ENCODE measurements around the gene CACNA1B.

CACNA1B gene

DNA sequence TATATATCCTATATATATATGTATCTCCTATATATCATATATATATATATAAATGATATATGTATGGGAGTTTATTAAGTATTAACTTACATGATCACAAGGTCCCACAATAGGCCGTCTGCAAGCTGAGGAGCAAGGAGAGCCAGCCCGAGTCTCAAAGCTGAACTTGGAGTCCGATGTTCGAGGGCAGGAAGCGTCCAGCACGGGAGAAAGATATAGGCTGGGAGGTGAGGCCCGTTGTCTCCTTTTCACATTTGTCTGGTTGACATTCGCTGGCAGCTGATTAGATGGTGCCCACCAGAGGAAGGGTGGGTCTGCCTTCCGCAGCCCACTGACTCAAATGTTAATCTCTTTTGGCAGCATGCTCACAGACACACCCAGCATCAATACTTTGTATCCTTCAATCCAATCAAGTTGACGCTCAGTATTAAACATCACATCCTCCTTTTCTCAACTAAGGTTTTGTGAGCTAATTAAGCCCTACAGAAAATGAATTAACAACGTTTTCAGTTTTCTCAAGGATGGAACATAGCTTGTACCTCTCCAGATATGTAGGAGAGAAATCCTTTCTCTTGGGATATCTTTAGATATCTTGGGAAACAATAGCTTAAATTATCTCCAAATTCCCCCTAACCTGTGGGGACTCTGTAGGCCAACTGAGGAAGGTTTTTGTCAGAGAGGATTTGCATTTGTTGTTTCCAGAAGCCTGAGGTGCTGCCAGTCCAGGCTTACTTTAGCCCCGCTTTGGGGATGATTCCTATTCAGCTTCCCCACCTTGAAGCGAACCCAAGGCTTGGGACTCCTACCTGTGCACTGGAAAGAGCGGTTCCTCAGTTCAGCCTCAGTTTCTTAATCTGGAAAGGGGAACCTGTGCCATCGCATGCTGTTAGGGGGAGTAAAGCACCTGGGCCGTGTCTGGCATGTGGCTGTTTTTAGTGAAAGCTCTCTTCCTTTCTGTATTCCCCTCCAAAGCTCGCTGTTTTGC, 163.2 kb downstream of the CACNA1B start:
- no peak for DNase-seq (ENCODE audit: low read depth)

- DNase-seq (ENCODE audit: low read depth): no peak
Measured at GRCh38 chr9:138042146-138042545, 164.6 kb downstream of the CACNA1B start.

- no peak for DNase-seq (ENCODE audit: low read depth)
Measured at GRCh38 chr9:138042640-138043039, 165.1 kb downstream of the CACNA1B start.

- no peak for DNase-seq (ENCODE audit: low read depth)
Measured at GRCh38 chr9:138043061-138043410, 165.5 kb downstream of the CACNA1B start.

GRCh38 chr9:138043411-138044345, 166.1 kb downstream of the CACNA1B start:
- DNase-seq (ENCODE audit: low read depth): no peak

DNA sequence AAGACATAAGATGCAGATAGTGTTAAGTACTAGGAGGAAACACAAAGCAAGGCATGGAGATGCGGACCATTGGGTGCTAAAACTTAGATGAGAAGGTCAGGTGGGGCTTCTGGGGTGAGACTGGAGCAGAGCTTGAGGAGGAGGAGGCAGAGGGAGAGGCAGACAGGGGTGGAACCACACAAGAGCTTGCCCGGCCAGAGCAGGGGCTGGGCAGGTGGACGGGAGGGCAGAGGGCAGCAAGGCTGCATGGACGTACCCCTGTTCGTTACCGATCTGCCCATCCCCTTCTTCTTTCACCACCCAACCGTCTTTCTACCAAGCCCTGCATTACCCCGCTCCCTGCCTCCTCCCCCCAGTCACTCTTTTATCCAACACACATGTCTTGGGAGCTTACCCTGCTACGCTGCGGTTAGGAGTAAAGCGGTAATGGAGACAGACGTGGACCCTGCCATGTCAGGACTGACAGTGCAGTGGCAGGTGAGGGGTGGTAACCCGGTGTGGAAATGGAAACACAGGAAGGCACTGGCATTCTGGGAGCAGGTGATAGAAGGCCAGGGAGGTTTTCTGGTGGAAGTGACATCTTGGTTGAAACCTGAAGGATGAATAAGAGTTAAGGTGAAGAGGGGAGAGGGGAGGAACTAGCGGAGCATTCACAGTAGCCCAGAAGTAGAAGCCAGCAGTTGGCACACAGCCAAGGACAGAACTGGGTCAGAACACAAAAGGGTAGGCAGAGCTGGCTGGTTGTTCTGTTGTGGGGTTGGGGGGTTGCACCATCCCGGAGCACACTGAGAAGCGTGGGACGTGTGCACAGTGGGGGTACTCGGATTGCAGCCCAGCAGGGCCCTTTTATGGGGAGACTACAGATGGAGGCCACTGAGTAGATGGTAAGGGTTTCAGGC, 167.2 kb downstream of the CACNA1B start:
- DNase-seq (ENCODE audit: low read depth): no peak

DNA sequence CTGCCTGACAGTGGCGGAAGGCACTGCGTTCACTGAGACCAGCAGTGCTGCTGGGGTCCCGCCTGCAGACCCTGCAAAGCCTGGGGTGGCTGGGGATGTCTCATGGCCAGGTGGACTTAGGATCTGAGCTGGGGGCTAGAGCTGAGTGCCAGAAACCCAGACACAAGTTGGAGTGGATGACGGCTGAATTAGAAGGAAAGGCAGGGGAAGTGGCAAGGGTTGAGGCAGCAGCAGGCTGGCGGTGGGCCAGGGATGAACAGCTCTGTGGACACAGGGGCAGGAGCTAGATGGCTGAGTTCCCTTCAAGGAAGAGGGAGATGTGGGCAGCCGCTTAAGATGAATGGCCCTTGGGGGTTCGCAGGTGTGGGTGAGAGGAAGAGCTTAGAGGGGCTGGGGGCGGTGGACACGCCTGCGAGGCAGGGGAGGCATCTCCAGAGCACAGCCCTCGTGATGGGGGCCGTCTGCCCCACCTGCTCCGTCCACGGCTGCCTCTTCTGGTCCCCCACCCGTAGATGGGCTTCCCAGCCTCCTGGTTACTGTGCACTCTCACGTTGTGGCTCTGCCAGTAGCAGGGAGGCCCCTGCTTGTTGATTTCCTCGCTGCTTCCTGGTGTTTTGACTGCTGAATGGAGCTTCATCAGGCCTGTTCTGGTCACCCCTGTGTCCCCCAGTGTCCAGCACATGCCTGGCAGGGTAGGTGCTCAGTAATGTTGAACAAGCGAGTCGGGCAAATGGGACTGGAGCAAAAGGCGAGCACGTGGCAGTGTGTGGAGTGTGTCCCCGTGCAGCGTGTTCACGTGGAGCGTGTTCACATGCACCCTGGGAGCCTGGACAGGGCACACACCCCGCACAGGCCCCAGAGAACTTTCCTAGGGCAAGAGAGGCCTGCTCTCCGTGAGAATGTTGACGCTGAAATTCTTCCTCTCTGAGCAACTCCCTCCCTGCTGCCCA, 168.2 kb downstream of the CACNA1B start:
- no peak for DNase-seq (ENCODE audit: low read depth)

DNA sequence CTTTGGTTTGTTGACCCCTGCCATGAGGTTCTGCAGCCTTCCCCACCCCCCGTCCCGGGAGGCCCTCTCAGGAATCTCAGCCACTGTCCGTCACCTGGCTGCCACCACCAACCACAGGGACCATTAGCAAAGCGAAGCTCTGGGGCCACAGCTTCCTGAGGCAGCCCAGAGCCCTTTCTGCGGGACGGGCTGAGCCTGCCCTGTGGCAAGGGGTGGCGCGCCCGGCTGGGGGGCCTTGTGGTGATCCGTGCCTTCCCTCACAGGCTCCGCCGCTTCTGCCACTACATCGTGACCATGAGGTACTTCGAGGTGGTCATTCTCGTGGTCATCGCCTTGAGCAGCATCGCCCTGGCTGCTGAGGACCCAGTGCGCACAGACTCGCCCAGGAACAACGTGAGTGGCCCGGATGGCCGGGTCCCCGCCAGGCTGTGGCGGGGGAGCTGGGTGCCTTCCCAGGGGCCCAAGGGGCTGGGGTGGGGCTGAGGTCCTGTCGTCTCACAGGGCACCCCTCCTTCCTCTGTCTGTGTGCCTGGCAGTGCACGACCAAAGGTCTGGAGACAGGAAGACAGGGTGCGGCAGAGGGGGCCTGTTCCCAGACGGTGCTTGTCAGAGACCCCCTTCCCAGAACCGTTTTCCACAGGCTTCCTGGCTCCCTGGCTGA, 169.2 kb downstream of the CACNA1B start:
- DNase-seq (ENCODE audit: low read depth): no peak

DNA sequence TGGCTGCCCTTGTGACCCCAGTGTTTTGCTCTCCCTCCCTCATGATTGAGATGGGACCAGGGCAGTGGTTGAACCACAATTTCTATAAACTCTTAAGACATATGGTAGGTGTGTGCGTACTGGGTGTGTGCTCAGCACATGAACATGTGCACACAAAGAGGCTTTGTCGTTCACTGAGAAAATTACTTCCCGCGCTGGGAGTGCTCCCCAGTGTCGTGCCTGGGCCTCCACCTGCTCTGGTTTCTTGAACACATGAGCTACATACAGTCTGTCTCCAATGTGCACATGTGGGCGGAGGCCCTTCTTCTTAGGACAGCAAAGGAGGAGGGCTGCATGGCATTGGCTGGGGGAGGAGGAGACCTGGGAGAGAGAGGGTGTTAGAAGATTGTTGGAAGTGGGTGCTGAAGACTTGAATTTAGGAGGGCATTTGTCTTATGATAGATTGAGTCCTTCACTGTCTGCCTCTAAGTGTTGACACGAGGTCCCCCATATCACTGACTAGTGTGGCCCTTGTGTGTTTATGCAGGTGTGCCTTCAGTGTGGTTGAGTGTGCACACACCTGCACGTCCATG, 170.0 kb downstream of the CACNA1B start:
- no peak for DNase-seq (ENCODE audit: low read depth)

- DNase-seq (ENCODE audit: low read depth): no peak
Measured at GRCh38 chr9:138048184-138048583, 170.6 kb downstream of the CACNA1B start.

GRCh38 chr9:138049085-138049778, 171.7 kb downstream of the CACNA1B start:
- no peak for DNase-seq (ENCODE audit: low read depth)

- no peak for DNase-seq (ENCODE audit: low read depth)
Measured at GRCh38 chr9:138049779-138050471, 172.3 kb downstream of the CACNA1B start.

DNA sequence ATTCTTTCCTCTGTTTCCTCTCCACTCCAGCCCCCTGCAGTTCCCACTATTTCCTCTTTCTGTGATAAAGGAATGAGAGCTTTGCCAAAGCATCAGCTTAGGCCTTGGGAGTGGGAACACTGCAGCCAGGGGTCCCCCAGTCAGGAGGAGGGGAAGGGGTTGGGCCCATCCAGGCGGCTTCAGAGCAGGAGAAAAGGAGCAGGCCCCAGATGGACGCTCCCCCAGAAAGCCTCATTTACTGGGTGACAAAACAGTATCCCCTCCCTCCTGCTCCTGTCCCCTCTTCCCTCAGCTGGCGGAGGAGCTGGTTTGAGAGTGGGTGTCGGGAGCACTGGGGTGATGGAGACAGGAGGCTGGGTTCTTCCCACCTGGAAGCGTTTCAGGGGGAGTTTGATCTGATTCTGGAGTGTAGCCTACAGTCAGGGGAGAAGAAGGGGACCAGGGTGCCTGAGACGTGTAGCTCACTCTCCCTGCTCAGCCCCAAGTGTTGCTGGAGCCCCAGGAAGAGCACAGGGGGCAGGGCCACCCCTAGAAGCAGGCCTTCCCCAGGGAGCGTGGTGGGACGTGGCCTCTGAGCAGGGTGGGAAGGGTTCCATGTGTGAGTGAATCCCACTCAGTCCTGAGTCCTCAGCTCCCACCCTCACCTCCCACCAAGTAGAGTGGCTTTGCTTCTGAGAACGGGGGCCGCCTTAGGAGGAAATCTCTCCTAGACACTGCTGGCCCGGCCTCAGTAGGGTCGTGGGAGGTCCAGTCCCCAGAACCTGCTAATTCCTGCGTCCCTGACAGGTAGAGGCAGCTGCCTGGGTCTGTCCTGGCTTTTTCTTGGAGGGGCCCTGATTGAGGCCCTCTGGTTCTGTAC, 173.1 kb downstream of the CACNA1B start:
- DNase-seq (ENCODE audit: low read depth): no peak

DNA sequence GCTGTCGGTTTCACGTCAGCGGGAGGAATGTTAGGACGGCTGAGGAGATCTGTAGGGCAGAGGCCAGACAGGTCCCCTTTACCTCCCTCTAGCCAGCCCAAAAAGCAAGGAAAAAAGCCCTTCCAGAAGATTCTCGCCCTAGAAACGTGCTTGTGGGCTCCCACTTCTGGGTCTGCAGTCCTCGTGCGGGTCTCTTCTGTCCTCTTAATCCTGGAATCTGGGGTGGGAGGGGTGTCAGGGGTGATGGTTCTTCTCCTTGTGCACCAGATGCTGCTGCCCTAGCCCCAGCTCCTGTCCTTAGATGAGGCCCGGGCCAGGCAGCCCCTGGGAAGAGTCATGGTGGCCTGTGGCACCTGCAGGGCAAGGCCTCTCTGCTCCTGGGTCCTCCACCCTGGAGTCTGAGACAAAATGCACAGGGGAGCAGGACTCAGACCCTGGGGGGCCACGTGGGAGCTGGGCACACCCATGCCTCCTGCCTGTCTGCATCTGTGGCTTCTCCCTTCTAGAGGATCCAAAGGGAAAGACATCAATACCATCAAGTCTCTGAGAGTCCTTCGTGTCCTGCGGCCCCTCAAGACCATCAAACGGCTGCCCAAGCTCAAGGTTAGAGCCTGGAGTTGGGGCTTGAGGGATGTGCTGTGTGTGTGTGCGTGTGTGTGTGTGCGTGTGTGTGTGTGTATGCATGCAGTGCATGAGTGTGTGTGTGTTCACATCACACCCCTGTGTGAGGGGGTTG, 174.2 kb downstream of the CACNA1B start:
- DNase-seq (ENCODE audit: low read depth): no peak

DNA sequence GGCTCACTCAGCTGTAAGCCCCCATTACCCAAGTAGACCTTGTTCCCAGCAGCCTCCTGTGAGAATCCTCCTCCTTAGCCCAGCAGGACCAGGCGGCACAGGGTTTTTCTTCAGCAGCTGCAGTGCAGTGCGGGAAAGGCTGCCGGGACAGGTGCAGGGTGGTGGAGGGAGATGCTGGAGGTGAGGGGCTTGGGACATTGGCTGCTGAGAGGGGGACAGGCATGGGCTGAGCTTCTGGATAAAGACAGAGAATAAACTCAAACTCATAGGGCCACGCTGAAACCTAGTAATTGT, 174.7 kb downstream of the CACNA1B start:
- DNase-seq (ENCODE audit: low read depth): no peak

DNA sequence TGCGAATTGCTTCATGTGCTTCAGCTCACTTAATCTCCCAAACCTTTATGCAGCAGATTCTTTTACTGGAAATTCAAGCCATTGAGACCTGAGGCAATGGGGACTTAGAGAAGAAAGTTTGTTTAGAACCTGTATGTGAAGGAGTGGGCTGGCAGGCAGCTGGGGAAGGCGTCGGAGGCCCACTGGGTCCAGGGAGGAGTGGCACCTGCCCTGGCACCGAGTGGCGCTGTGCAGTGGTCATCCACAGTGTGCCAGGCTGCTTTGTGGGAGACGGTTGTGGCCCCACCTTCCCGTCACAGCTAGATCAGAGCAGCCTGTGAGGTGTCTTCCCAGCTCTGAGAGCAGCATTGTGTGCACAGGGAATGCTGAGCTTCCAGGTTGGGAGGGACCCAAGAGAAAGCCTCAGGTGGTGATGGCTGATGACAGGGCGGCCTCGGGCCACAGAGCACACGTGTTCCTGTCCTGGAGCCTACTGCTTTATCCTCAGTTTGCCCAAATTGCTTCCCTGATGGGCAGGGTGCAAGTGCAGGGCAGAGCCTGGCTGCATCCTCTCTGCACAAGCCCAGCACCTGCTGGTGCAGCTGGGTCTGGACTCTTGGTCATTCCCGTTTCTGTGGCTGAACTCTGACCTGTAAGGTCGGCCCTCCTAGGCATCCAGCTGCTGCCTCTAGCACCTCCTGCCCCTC, 175.2 kb downstream of the CACNA1B start:
- DNase-seq (ENCODE audit: low read depth): no peak
